HEK293 (cell line): Measurements from ENCODE around the gene AQR.

Experiments
- CTCF ChIA-PET: fragments of 350-600 bp; formaldehyde crosslinking; extraction: SDS; loops from one replicate; lab custom pipeline; 2021; ENCODE audit warnings: antibody characterized with exemption; lab: Yijun Ruan, JAX
- POLR2A ChIA-PET: fragments of 300-600 bp; formaldehyde crosslinking; extraction: SDS; loops from one replicate; lab custom pipeline; 2020; ENCODE audit warnings: antibody characterized with exemption, inconsistent platforms; lab: Yijun Ruan, JAX
- H3K27ac ChIP-seq: fragments of 200-500 bp; sonication (Bioruptor generic); 2 replicates; pipeline ENCODE4 v1.5.1; 2014; ENCODE audit warnings: low read depth, low read length, control low read depth, inconsistent platforms; ENCODE audit errors: extremely low read depth
- H3K36me3 ChIP-seq, 2 experiments: fragments of 200-500 bp in 1 of 2; sonication (Bioruptor generic) in 1 of 2; 1 replicate in 1 of 2; 2 replicates in 1 of 2; pipeline ENCODE4 v1.5.1; 2014 to 2017; ENCODE audit warnings: inconsistent platforms in 2 of 2, low read length in 2 of 2; ENCODE audit not compliant: control insufficient read depth in 2 of 2, insufficient read depth in 1 of 2
- H3K4me1 ChIP-seq: fragments of 200-500 bp; sonication (Bioruptor generic); 2 replicates; pipeline ENCODE4 v1.5.1; 2014; ENCODE audit warnings: mild to moderate bottlenecking, low read length, inconsistent platforms; ENCODE audit not compliant: control insufficient read depth, insufficient read depth
- H3K4me3 ChIP-seq: 2 replicates; pipeline ENCODE4 v1.5.1; 2011; ENCODE audit warnings: low read depth, mild to moderate bottlenecking, control low read depth, low read length, moderate library complexity
- H3K9me3 ChIP-seq: fragments of 200-500 bp; sonication (Bioruptor generic); 2 replicates; pipeline ENCODE4 v1.5.1; 2014; ENCODE audit warnings: low read depth, low read length, inconsistent platforms; ENCODE audit not compliant: control insufficient read depth, insufficient read depth
- AEBP2 ChIP-seq: fragments of 450-650 bp; formaldehyde crosslinking; IDR thresholded peaks from 2 replicates; pipeline ENCODE4 v1.5.1; 2016; ENCODE audit warnings: missing biosample characterization, missing genetic modification characterization, borderline replicate concordance
- GLI2 ChIP-seq: fragments of 450-650 bp; formaldehyde crosslinking; IDR thresholded peaks from 2 replicates; pipeline ENCODE4; 2017; ENCODE audit warnings: missing biosample characterization, missing genetic modification characterization, low read depth, borderline replicate concordance
- KLF17 ChIP-seq: fragments of 450-650 bp; formaldehyde crosslinking; IDR thresholded peaks from 2 replicates; pipeline ENCODE4 v1.5.1; 2016; ENCODE audit warnings: missing biosample characterization, missing genetic modification characterization
- OSR2 ChIP-seq: fragments of 450-650 bp; formaldehyde crosslinking; IDR thresholded peaks from 2 replicates; pipeline ENCODE4 v1.5.1; 2016; ENCODE audit warnings: missing biosample characterization, missing genetic modification characterization
- RBAK ChIP-seq: fragments of 450-650 bp; formaldehyde crosslinking; IDR thresholded peaks from 2 replicates; pipeline ENCODE4 v1.5.1; 2016; ENCODE audit warnings: missing biosample characterization, missing genetic modification characterization
- SCRT2 ChIP-seq: fragments of 450-650 bp; formaldehyde crosslinking; IDR thresholded peaks from 2 replicates; pipeline ENCODE4 v1.5.1; 2016; ENCODE audit warnings: missing biosample characterization, missing genetic modification characterization
- ZBTB17 ChIP-seq: fragments of 450-650 bp; formaldehyde crosslinking; IDR thresholded peaks from 2 replicates; pipeline ENCODE4 v1.5.1; 2016; ENCODE audit warnings: missing biosample characterization, missing genetic modification characterization
- ZBTB21 ChIP-seq: fragments of 450-650 bp; formaldehyde crosslinking; IDR thresholded peaks from 2 replicates; pipeline ENCODE4 v1.5.1; 2017; ENCODE audit warnings: missing biosample characterization, missing genetic modification characterization
- ZBTB7A ChIP-seq: fragments of 450-650 bp; formaldehyde crosslinking; IDR thresholded peaks from 2 replicates; pipeline ENCODE4 v1.5.1; 2016; ENCODE audit warnings: low read depth, missing biosample characterization, missing genetic modification characterization
- ZBTB8A ChIP-seq: fragments of 450-650 bp; formaldehyde crosslinking; IDR thresholded peaks from 2 replicates; pipeline ENCODE4 v1.5.1; 2016; ENCODE audit warnings: missing biosample characterization, missing genetic modification characterization
- ZIC2 ChIP-seq: fragments of 450-650 bp; formaldehyde crosslinking; IDR thresholded peaks from 2 replicates; pipeline ENCODE4 v1.5.1; 2016; ENCODE audit warnings: missing biosample characterization, missing genetic modification characterization
- ZNF10 ChIP-seq: fragments of 450-650 bp; formaldehyde crosslinking; IDR thresholded peaks from 2 replicates; pipeline ENCODE4 v1.5.1; 2017; ENCODE audit warnings: missing biosample characterization, missing genetic modification characterization
- ZNF133 ChIP-seq: fragments of 450-650 bp; formaldehyde crosslinking; IDR thresholded peaks from 2 replicates; pipeline ENCODE4 v1.5.1; 2016; ENCODE audit warnings: missing biosample characterization, missing genetic modification characterization
- ZNF175 ChIP-seq: fragments of 450-650 bp; formaldehyde crosslinking; IDR thresholded peaks from 2 replicates; pipeline ENCODE4 v1.5.1; 2016; ENCODE audit warnings: missing biosample characterization, missing genetic modification characterization
- ZNF19 ChIP-seq: fragments of 450-650 bp; formaldehyde crosslinking; IDR thresholded peaks from 2 replicates; pipeline ENCODE4; 2016; ENCODE audit warnings: missing biosample characterization, missing genetic modification characterization, low read depth
- ZNF202 ChIP-seq: fragments of 450-650 bp; formaldehyde crosslinking; IDR thresholded peaks from 2 replicates; pipeline ENCODE4 v1.5.1; 2016; ENCODE audit warnings: missing biosample characterization, missing genetic modification characterization, borderline replicate concordance
- ZNF239 ChIP-seq: fragments of 450-650 bp; formaldehyde crosslinking; IDR thresholded peaks from 2 replicates; pipeline ENCODE4 v1.5.1; 2016; ENCODE audit warnings: missing biosample characterization, missing genetic modification characterization
- ZNF248 ChIP-seq: fragments of 450-650 bp; formaldehyde crosslinking; IDR thresholded peaks from 2 replicates; pipeline ENCODE4 v1.5.1; 2017; ENCODE audit warnings: missing biosample characterization, missing genetic modification characterization
- ZNF48 ChIP-seq: fragments of 450-650 bp; formaldehyde crosslinking; IDR thresholded peaks from 2 replicates; pipeline ENCODE4 v1.5.1; 2016; ENCODE audit warnings: missing biosample characterization, missing genetic modification characterization
- ZNF488 ChIP-seq: fragments of 450-650 bp; formaldehyde crosslinking; IDR thresholded peaks from 2 replicates; pipeline ENCODE4 v1.5.1; 2016; ENCODE audit warnings: missing biosample characterization, missing genetic modification characterization
- ZNF510 ChIP-seq: fragments of 450-650 bp; formaldehyde crosslinking; IDR thresholded peaks from 2 replicates; pipeline ENCODE4 v1.5.1; 2018; ENCODE audit warnings: mild to moderate bottlenecking, missing genetic modification characterization, missing biosample characterization; ENCODE audit not compliant: insufficient replicate concordance
- ZNF513 ChIP-seq: fragments of 450-650 bp; IDR thresholded peaks from 2 replicates; pipeline ENCODE4 v1.5.1; 2018; ENCODE audit warnings: missing biosample characterization, missing genetic modification characterization
- ZNF521 ChIP-seq: fragments of 450-650 bp; formaldehyde crosslinking; IDR thresholded peaks from 2 replicates; pipeline ENCODE4 v1.5.1; 2017; ENCODE audit warnings: missing biosample characterization, mild to moderate bottlenecking, missing genetic modification characterization
- ZNF560 ChIP-seq: fragments of 450-650 bp; formaldehyde crosslinking; IDR thresholded peaks from 2 replicates; pipeline ENCODE4 v1.5.1; 2017; ENCODE audit warnings: missing biosample characterization, missing genetic modification characterization, borderline replicate concordance
- ZNF580 ChIP-seq: fragments of 450-650 bp; formaldehyde crosslinking; IDR thresholded peaks from 2 replicates; pipeline ENCODE4 v1.5.1; 2016; ENCODE audit warnings: missing biosample characterization, missing genetic modification characterization
- ZNF701 ChIP-seq: fragments of 450-650 bp; formaldehyde crosslinking; IDR thresholded peaks from 2 replicates; pipeline ENCODE4 v1.5.1; 2016; ENCODE audit warnings: missing biosample characterization, missing genetic modification characterization
- ZNF707 ChIP-seq: fragments of 450-650 bp; formaldehyde crosslinking; IDR thresholded peaks from 2 replicates; pipeline ENCODE4 v1.5.1; 2016; ENCODE audit warnings: missing biosample characterization, missing genetic modification characterization
- ZNF768 ChIP-seq: fragments of 450-650 bp; formaldehyde crosslinking; IDR thresholded peaks from 2 replicates; pipeline ENCODE4 v1.5.1; 2018; ENCODE audit warnings: missing biosample characterization, mild to moderate bottlenecking, missing genetic modification characterization
- ZNF777 ChIP-seq: fragments of 450-650 bp; formaldehyde crosslinking; IDR thresholded peaks from 2 replicates; pipeline ENCODE4 v1.5.1; 2017; ENCODE audit warnings: missing biosample characterization, missing genetic modification characterization, borderline replicate concordance
- ZNF792 ChIP-seq: fragments of 450-650 bp; formaldehyde crosslinking; IDR thresholded peaks from 2 replicates; pipeline ENCODE4 v1.5.1; 2016; ENCODE audit warnings: missing biosample characterization, missing genetic modification characterization

The AQR gene

GRCh38 chr15:34812369-34812768 lies 157.2 kb downstream of the AQR start:
- POLR2A ChIA-PET, result no interaction called here
- no peak overlapping the region for H3K4me3 ChIP-seq
- CTCF ChIA-PET, result no interaction called here
- no peaks in the 10 kb centered on the region for H3K9me3 ChIP-seq
- H3K4me1 ChIP-seq, result no peaks in the 10 kb centered on the region
- no peak overlapping the region for H3K27ac ChIP-seq
- no peaks in the 10 kb centered on the region for H3K36me3 ChIP-seq
- TF ChIP-seq ZNF488 (tag by site-specific recombination) (no peak), ZNF48 (tag by site-specific recombination) (no peak), ZNF513 (tag by site-specific recombination) (no peak), ZNF133 (tag by site-specific recombination) (no peak), ZNF19 (tag by site-specific recombination) (no peak), ZNF510 (tag by site-specific recombination) (no peak), GLI2 (tag by site-specific recombination) (no peak), ZNF202 (tag by site-specific recombination) (no peak), ZBTB21 (tag by site-specific recombination) (no peak), ZNF560 (tag by site-specific recombination) (no peak), ZNF239 (tag by site-specific recombination) (no peak), ZNF521 (tag by site-specific recombination) (no peak), ZNF707 (tag by site-specific recombination) (no peak), ZNF248 (tag by site-specific recombination) (no peak), OSR2 (tag by site-specific recombination) (no peak), ZNF701 (no peak), ZNF10 (tag by site-specific recombination) (no peak), ZBTB17 (tag by site-specific recombination) (no peak), SCRT2 (tag by site-specific recombination) (no peak)

- POLR2A ChIA-PET, result no interaction called here
- no peaks in the 10 kb centered on the region for H3K9me3 ChIP-seq
- CTCF ChIA-PET, result interaction anchor here (0.5 kb wide), 1 partner anchor 65 kb away, joined by 3 read pairs; no protein-coding TSS in a partner anchor
- no peak overlapping the region for H3K4me3 ChIP-seq
- H3K36me3 ChIP-seq, result no peaks in the 10 kb centered on the region
- H3K27ac ChIP-seq, result no peak overlapping the region
- H3K4me1 ChIP-seq, result no peaks in the 10 kb centered on the region
- TF ChIP-seq ZNF792 (no peak), KLF17 (tag by site-specific recombination) (no peak), ZNF777 (tag by site-specific recombination) (no peak), ZBTB8A (tag by site-specific recombination) (no peak), ZBTB7A (tag by site-specific recombination) (no peak), ZNF19 (tag by site-specific recombination) (no peak), ZNF707 (tag by site-specific recombination) (no peak), ZNF768 (tag by site-specific recombination) (no peak), ZNF580 (tag by site-specific recombination) (no peak), ZNF175 (tag by site-specific recombination) (no peak), ZIC2 (tag by site-specific recombination) (no peak), RBAK (tag by site-specific recombination) (no peak), AEBP2 (no peak)
- TF ChIP-seq, all 188 proteins: peak for 0
These were observed 159.0 kb downstream of the AQR start for GRCh38 chr15:34810443-34811129.
